ENCODE results near the gene LRFN2. TPM values are rescaled to one million over a fixed set of nuclear protein-coding genes. Genes with fewer than 3 reads are reported as not detected.

The LRFN2 gene
- polyA plus RNA-seq, 1 donor from 2014 or later: not detected

- Mint-ChIP-seq H3K4me3 (no peak overlapping the region), H3K27me3 (peaks cover 4% of the 10 kb centered on the region), H3K9me3 (no peaks in the 10 kb centered on the region), H3K36me3 (no peaks in the 10 kb centered on the region), H3K4me1 (no peaks in the 10 kb centered on the region), H3K27ac (no peak overlapping the region)
Measured at GRCh38 chr6:40343318-40343876, 243.8 kb downstream of the LRFN2 start.

- H3K27me3 Mint-ChIP-seq: peaks cover 4% of the 10 kb centered on the region
- H3K9me3 Mint-ChIP-seq: no peaks in the 10 kb centered on the region
- H3K4me3 Mint-ChIP-seq: peak overlapping the region in 1 of 4 donors; percentile 41
- no peak overlapping the region for H3K27ac Mint-ChIP-seq
- H3K36me3 Mint-ChIP-seq: no peaks in the 10 kb centered on the region
- H3K4me1 Mint-ChIP-seq: no peaks in the 10 kb centered on the region
Measured at GRCh38 chr6:40342723-40343122, 244.4 kb downstream of the LRFN2 start.

- H3K36me3 Mint-ChIP-seq: no peaks in the 10 kb centered on the region
- H3K27me3 Mint-ChIP-seq: peaks cover 8% of the 10 kb centered on the region
- H3K27ac Mint-ChIP-seq: no peak overlapping the region
- H3K4me3 Mint-ChIP-seq: peak overlapping the region in 1 of 4 donors; percentile 48
- no peaks in the 10 kb centered on the region for H3K9me3 Mint-ChIP-seq
- no peaks in the 10 kb centered on the region for H3K4me1 Mint-ChIP-seq
Measured at GRCh38 chr6:40341726-40342125, 245.4 kb downstream of the LRFN2 start.

Data from IgD-negative memory B cell (primary cell).